GM20000 (cell line): Measurements from ENCODE around the gene TMEM121B.

Source experiments
- DNase-seq: peaks from one replicate; pipeline ENCODE4 v3.0.0; 2012; ENCODE audit warnings: low spot score
- CTCF ChIP-seq: IDR thresholded peaks from 2 replicates; pipeline ENCODE4 v1.5.1; 2012; ENCODE audit warnings: mild to moderate bottlenecking, control low read depth; ENCODE audit errors: extremely low read depth, missing control alignments

TMEM121B gene

GRCh38 chr22:17104336-17104935, 16.7 kb downstream of the TMEM121B start:
- DNase-seq: no peak

GRCh38 chr22:17103351-17103750, 17.8 kb downstream of the TMEM121B start:
- peak; percentile 5 for DNase-seq
- no peak for TF ChIP-seq CTCF

More at GRCh38 chr22:17104336-17104935, 16.7 kb downstream of the TMEM121B start:
- no peak for TF ChIP-seq CTCF

- DNase-seq: no peak
- no peak for TF ChIP-seq CTCF
Measured at GRCh38 chr22:17102297-17102667, 18.9 kb downstream of the TMEM121B start.

- peak; percentile 4 for DNase-seq
- no peak for TF ChIP-seq CTCF
Measured at GRCh38 chr22:17101475-17102296, 19.5 kb downstream of the TMEM121B start.

GRCh38 chr22:17100621-17101020, 20.5 kb downstream of the TMEM121B start:
- no peak for DNase-seq

GRCh38 chr22:17098379-17098819, 22.8 kb downstream of the TMEM121B start:
- DNase-seq: peak; percentile 37
- TF ChIP-seq CTCF: no peak

More at GRCh38 chr22:17100621-17101020, 20.5 kb downstream of the TMEM121B start:
- TF ChIP-seq CTCF: no peak

- TF ChIP-seq CTCF: no peak
- no peak for DNase-seq
Measured at GRCh38 chr22:17097701-17098100, 23.5 kb downstream of the TMEM121B start.
